G401.6 (cell line): ENCODE results near the gene MSRB1.
"Not testable (repeated sequence)": the region's sequence is repeated elsewhere in the genome, so short reads cannot be mapped to it uniquely, and the experiment has no call there.

Experiments
- FAIRE-seq: peaks from 2 replicates; lab custom pipeline; 2012; peaks lifted over from hg19 to GRCh38; lab: Jason Lieb, UNC

The MSRB1 gene

GRCh38 chr16:1978476-1979120, 35.6 kb upstream of the MSRB1 start:
- no peak for FAIRE-seq

- FAIRE-seq = no peak
These were observed 34.9 kb upstream of the MSRB1 start for GRCh38 chr16:1977875-1978268.

GRCh38 chr16:1976951-1977874, 34.2 kb upstream of the MSRB1 start:
- FAIRE-seq = no peak

GRCh38 chr16:1976216-1976520, 33.2 kb upstream of the MSRB1 start:
- FAIRE-seq = no peak

GRCh38 chr16:1975432-1976215, 32.6 kb upstream of the MSRB1 start:
- no peak for FAIRE-seq

- no peak for FAIRE-seq
These were observed 31.4 kb upstream of the MSRB1 start for GRCh38 chr16:1974157-1975070.

GRCh38 chr16:1973461-1974156, 30.6 kb upstream of the MSRB1 start:
- FAIRE-seq = no peak

GRCh38 chr16:1972490-1972877, 29.5 kb upstream of the MSRB1 start:
- no peak for FAIRE-seq

GRCh38 chr16:1971796-1972489, 28.9 kb upstream of the MSRB1 start, which contains the start of gene TBL3:
TSS of gene TBL3 (plus strand) at chr16:1972053. CDS start at chr16:1972165, 112 bp downstream.
- peak; percentile 65 for FAIRE-seq

GRCh38 chr16:1968146-1968953, 25.4 kb upstream of the MSRB1 start:
- no peak for FAIRE-seq

GRCh38 chr16:1966460-1966859, 23.5 kb upstream of the MSRB1 start, which contains the start of gene RNF151:
TSS of gene RNF151 (plus strand) at chr16:1966856. CDS start at chr16:1966882, 26 bp downstream.
- no peak for FAIRE-seq

- no peak for FAIRE-seq
These were observed 22.5 kb upstream of the MSRB1 start for GRCh38 chr16:1965396-1966001.

- peak; percentile 97 for FAIRE-seq
These were observed 21.8 kb upstream of the MSRB1 start, which contains the start of gene RPS2 for GRCh38 chr16:1964506-1965395. TSS of gene RPS2 (minus strand) at chr16:1964826. CDS start at chr16:1964625, 201 bp downstream.

- FAIRE-seq = no peak
These were observed 21.0 kb upstream of the MSRB1 start for GRCh38 chr16:1963806-1964505.

- FAIRE-seq = not testable (repeated sequence)
These were observed 19.5 kb upstream of the MSRB1 start for GRCh38 chr16:1962161-1963153.

- peak; percentile 50 for FAIRE-seq
These were observed 18.7 kb upstream of the MSRB1 start for GRCh38 chr16:1961651-1962067.
